ENCODE results near the gene HSPG2. TPM values are rescaled to one million over a fixed set of nuclear protein-coding genes. Genes with fewer than 3 reads are reported as not detected.
"Not testable (repeated sequence)": the region's sequence is repeated elsewhere in the genome, so short reads cannot be mapped to it uniquely, and the experiment has no call there.

Gene HSPG2
- total RNA-seq, 1 experiment from 2014 or later: 58.9 TPM

- BruUV-seq (replicated peaks); H3K36me3 Mint-ChIP-seq (ENCODE audit: insufficient read depth, unreplicated experiment); H3K4me1 Mint-ChIP-seq (ENCODE audit: insufficient read depth, unreplicated experiment); H3K27me3 Mint-ChIP-seq (ENCODE audit: insufficient read depth, unreplicated experiment); H3K9me3 Mint-ChIP-seq (ENCODE audit: unreplicated experiment); intact Hi-C loops (cut with micrococcal nuclease); H3K4me3 Mint-ChIP-seq (ENCODE audit: unreplicated experiment); POLR2A ChIA-PET; DNase-seq (ENCODE audit: unreplicated experiment): not testable (repeated sequence)
- CTCF ChIA-PET: interaction anchor here (0.7 kb wide), 1 partner anchor 650 kb away, joined by 3 read pairs; no protein-coding TSS in a partner anchor
- H3K27ac Mint-ChIP-seq (ENCODE audit: low read depth, unreplicated experiment): peak within 1 kb of the TSS; percentile 19
Measured at GRCh38 chr1:21976703-21977239, 39.7 kb upstream of the HSPG2 start, which contains the start of gene CELA3B. TSS of gene CELA3B (plus strand) at chr1:21977022. CDS start at chr1:21977040, 18 bp downstream.

- H3K9me3 Mint-ChIP-seq (ENCODE audit: unreplicated experiment); intact Hi-C loops (cut with micrococcal nuclease); POLR2A ChIA-PET; BruUV-seq (replicated peaks); H3K4me1 Mint-ChIP-seq (ENCODE audit: insufficient read depth, unreplicated experiment); H3K36me3 Mint-ChIP-seq (ENCODE audit: insufficient read depth, unreplicated experiment); DNase-seq (ENCODE audit: unreplicated experiment); H3K27me3 Mint-ChIP-seq (ENCODE audit: insufficient read depth, unreplicated experiment); CTCF ChIA-PET; H3K4me3 Mint-ChIP-seq (ENCODE audit: unreplicated experiment): not testable (repeated sequence)
- peak overlapping the region; percentile 46 for H3K27ac Mint-ChIP-seq (ENCODE audit: low read depth, unreplicated experiment)
Measured at GRCh38 chr1:21975296-21975695, 38.2 kb upstream of the HSPG2 start.

GRCh38 chr1:21974699-21975098 is 37.6 kb upstream of the HSPG2 start:
- BruUV-seq (replicated peaks); H3K27me3 Mint-ChIP-seq (ENCODE audit: insufficient read depth, unreplicated experiment); H3K4me3 Mint-ChIP-seq (ENCODE audit: unreplicated experiment); H3K9me3 Mint-ChIP-seq (ENCODE audit: unreplicated experiment); CTCF ChIA-PET; H3K36me3 Mint-ChIP-seq (ENCODE audit: insufficient read depth, unreplicated experiment); H3K4me1 Mint-ChIP-seq (ENCODE audit: insufficient read depth, unreplicated experiment); intact Hi-C loops (cut with micrococcal nuclease): not testable (repeated sequence)
- POLR2A ChIA-PET: interaction anchor here (1.3 to 1.4 kb wide), 2 partner anchors 17 to 79 kb away, joined by 3 read pairs; no protein-coding TSS in a partner anchor
- DNase-seq (ENCODE audit: unreplicated experiment): peak; percentile 82
- H3K27ac Mint-ChIP-seq (ENCODE audit: low read depth, unreplicated experiment): peak overlapping the region; percentile 83

GRCh38 chr1:21973948-21974347 is 36.8 kb upstream of the HSPG2 start:
- H3K9me3 Mint-ChIP-seq (ENCODE audit: unreplicated experiment); H3K27me3 Mint-ChIP-seq (ENCODE audit: insufficient read depth, unreplicated experiment); CTCF ChIA-PET; BruUV-seq (replicated peaks); intact Hi-C loops (cut with micrococcal nuclease); DNase-seq (ENCODE audit: unreplicated experiment); H3K27ac Mint-ChIP-seq (ENCODE audit: low read depth, unreplicated experiment); H3K36me3 Mint-ChIP-seq (ENCODE audit: insufficient read depth, unreplicated experiment); H3K4me1 Mint-ChIP-seq (ENCODE audit: insufficient read depth, unreplicated experiment); H3K4me3 Mint-ChIP-seq (ENCODE audit: unreplicated experiment): not testable (repeated sequence)
- POLR2A ChIA-PET: interaction anchor here (1.3 to 1.4 kb wide), 2 partner anchors 17 to 79 kb away, joined by 3 read pairs; no protein-coding TSS in a partner anchor

GRCh38 chr1:21972973-21973441 is 35.9 kb upstream of the HSPG2 start:
- H3K27me3 Mint-ChIP-seq (ENCODE audit: insufficient read depth, unreplicated experiment); H3K27ac Mint-ChIP-seq (ENCODE audit: low read depth, unreplicated experiment); H3K36me3 Mint-ChIP-seq (ENCODE audit: insufficient read depth, unreplicated experiment); intact Hi-C loops (cut with micrococcal nuclease); H3K4me3 Mint-ChIP-seq (ENCODE audit: unreplicated experiment); BruUV-seq (replicated peaks); H3K9me3 Mint-ChIP-seq (ENCODE audit: unreplicated experiment); DNase-seq (ENCODE audit: unreplicated experiment); H3K4me1 Mint-ChIP-seq (ENCODE audit: insufficient read depth, unreplicated experiment): not testable (repeated sequence)
- POLR2A ChIA-PET: interaction anchor here (0.6 kb wide), 2 partner anchors 15 to 245 kb away, joined by 4 read pairs; no protein-coding TSS in a partner anchor
- CTCF ChIA-PET: interaction anchor here (0.6 kb wide), 1 partner anchor 171 kb away, joined by 3 read pairs; no protein-coding TSS in a partner anchor

GRCh38 chr1:21970523-21970922 is 33.4 kb upstream of the HSPG2 start:
- BruUV-seq (replicated peaks); H3K4me3 Mint-ChIP-seq (ENCODE audit: unreplicated experiment); DNase-seq (ENCODE audit: unreplicated experiment); H3K27ac Mint-ChIP-seq (ENCODE audit: low read depth, unreplicated experiment); H3K36me3 Mint-ChIP-seq (ENCODE audit: insufficient read depth, unreplicated experiment); H3K27me3 Mint-ChIP-seq (ENCODE audit: insufficient read depth, unreplicated experiment); intact Hi-C loops (cut with micrococcal nuclease); H3K9me3 Mint-ChIP-seq (ENCODE audit: unreplicated experiment); POLR2A ChIA-PET; H3K4me1 Mint-ChIP-seq (ENCODE audit: insufficient read depth, unreplicated experiment); CTCF ChIA-PET: not testable (repeated sequence)

GRCh38 chr1:21969066-21969465 is 32.0 kb upstream of the HSPG2 start:
- H3K36me3 Mint-ChIP-seq (ENCODE audit: insufficient read depth, unreplicated experiment); H3K27me3 Mint-ChIP-seq (ENCODE audit: insufficient read depth, unreplicated experiment); H3K4me1 Mint-ChIP-seq (ENCODE audit: insufficient read depth, unreplicated experiment); BruUV-seq (replicated peaks); POLR2A ChIA-PET; intact Hi-C loops (cut with micrococcal nuclease); H3K4me3 Mint-ChIP-seq (ENCODE audit: unreplicated experiment); DNase-seq (ENCODE audit: unreplicated experiment); H3K9me3 Mint-ChIP-seq (ENCODE audit: unreplicated experiment); H3K27ac Mint-ChIP-seq (ENCODE audit: low read depth, unreplicated experiment): not testable (repeated sequence)
- CTCF ChIA-PET: interaction anchor here (0.7 kb wide), 1 partner anchor 129 kb away, joined by 5 read pairs; no protein-coding TSS in a partner anchor

- BruUV-seq (replicated peaks); intact Hi-C loops (cut with micrococcal nuclease); H3K36me3 Mint-ChIP-seq (ENCODE audit: insufficient read depth, unreplicated experiment); H3K4me3 Mint-ChIP-seq (ENCODE audit: unreplicated experiment); H3K27me3 Mint-ChIP-seq (ENCODE audit: insufficient read depth, unreplicated experiment); H3K4me1 Mint-ChIP-seq (ENCODE audit: insufficient read depth, unreplicated experiment); DNase-seq (ENCODE audit: unreplicated experiment); H3K9me3 Mint-ChIP-seq (ENCODE audit: unreplicated experiment); H3K27ac Mint-ChIP-seq (ENCODE audit: low read depth, unreplicated experiment): not testable (repeated sequence)
- CTCF ChIA-PET: interaction anchor here (0.7 to 1.2 kb wide), 2 partner anchors 10 to 1450 kb away, joined by 3 to 4 read pairs; no protein-coding TSS in a partner anchor
- POLR2A ChIA-PET: interaction anchor here (0.8 to 1.0 kb wide), 2 partner anchors 31 to 296 kb away, joined by 3 read pairs; no protein-coding TSS in a partner anchor
Measured at GRCh38 chr1:21967216-21967615, 30.1 kb upstream of the HSPG2 start.

Measured in MCF 10A (cell line).